ENCODE results near the gene ABCD1.

Gene ABCD1

DNA sequence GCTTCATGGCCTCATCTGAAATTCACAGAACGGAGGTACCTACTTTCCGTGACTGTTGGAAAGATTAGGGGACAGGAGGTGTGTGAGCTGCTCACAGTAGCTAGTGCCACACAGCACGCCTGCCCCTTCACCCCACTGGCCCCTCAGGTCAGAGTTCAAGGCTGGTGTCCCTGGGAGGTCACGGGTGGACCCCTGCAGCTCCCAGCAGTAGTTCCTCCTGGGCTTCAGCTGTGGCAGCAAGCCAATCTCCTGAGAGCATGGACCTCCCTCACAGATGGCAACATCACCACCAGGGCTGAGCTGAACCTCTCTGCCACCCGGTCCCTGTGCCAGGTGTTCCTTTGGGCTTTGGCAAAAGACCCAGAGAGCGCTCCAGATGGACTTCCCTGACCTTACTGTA, 67.7 kb downstream of the ABCD1 start:
- no peak for DNase-seq (ENCODE audit: low read depth)

DNA sequence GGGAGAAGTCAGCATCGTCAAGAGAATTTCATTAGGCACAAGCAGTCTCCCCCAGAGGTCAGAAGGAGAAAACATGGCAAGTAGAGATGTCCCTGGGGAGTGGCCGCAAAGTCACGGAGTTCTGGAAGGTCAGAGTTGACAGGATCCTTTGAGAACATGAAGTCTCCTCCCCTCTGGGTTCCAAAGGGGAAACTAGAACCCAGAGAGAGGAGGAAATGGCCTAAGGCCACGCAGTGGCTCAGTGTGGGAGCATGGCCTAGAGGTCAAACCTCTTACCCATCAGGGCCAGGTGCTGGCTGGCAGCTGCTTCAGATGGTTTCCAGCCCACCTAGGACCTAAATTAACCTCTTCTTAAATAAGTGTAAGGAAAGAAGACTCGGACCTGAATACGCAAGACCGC, 68.6 kb downstream of the ABCD1 start:
- DNase-seq (ENCODE audit: low read depth): no peak

Measured in T-helper 22 cell (primary cell).